ENCODE measurements around the gene CDK5R1.

The CDK5R1 gene

GRCh38 chr17:32494621-32495358 is 8.0 kb downstream of the CDK5R1 start:
- no peak for DNase-seq

GRCh38 chr17:32495359-32496231 is 8.8 kb downstream of the CDK5R1 start:
- no peak for DNase-seq

- no peak for DNase-seq
These were observed 9.7 kb downstream of the CDK5R1 start for GRCh38 chr17:32496395-32497073.

GRCh38 chr17:32497431-32498205 is 10.8 kb downstream of the CDK5R1 start:
- no peak for DNase-seq

- no peak for DNase-seq
These were observed 11.6 kb downstream of the CDK5R1 start for GRCh38 chr17:32498391-32498790.

- DNase-seq = no peak
These were observed 15.2 kb downstream of the CDK5R1 start for GRCh38 chr17:32502013-32502412.

GRCh38 chr17:32502710-32503109 is 15.9 kb downstream of the CDK5R1 start:
- no peak for DNase-seq

- peak in 1 of 2 donors; percentile 29 for DNase-seq
These were observed 16.7 kb downstream of the CDK5R1 start for GRCh38 chr17:32503251-32504165.

GRCh38 chr17:32504166-32504990 is 17.6 kb downstream of the CDK5R1 start:
- no peak for DNase-seq

- no peak for DNase-seq
These were observed 22.1 kb downstream of the CDK5R1 start for GRCh38 chr17:32508926-32509325.

- no peak for DNase-seq
These were observed 23.7 kb downstream of the CDK5R1 start for GRCh38 chr17:32510466-32510865.

GRCh38 chr17:32512328-32512727 is 25.5 kb downstream of the CDK5R1 start:
- no peak for DNase-seq

- DNase-seq = no peak
These were observed 26.8 kb downstream of the CDK5R1 start for GRCh38 chr17:32513579-32513978.

GRCh38 chr17:32514606-32515005 is 27.8 kb downstream of the CDK5R1 start:
- DNase-seq = no peak

- DNase-seq = no peak
These were observed 29.0 kb downstream of the CDK5R1 start for GRCh38 chr17:32515677-32516383.

GRCh38 chr17:32516450-32516849 is 29.7 kb downstream of the CDK5R1 start:
- DNase-seq = no peak

- no peak for DNase-seq
These were observed 30.3 kb downstream of the CDK5R1 start for GRCh38 chr17:32516940-32517701.

- no peak for DNase-seq
These were observed 31.2 kb downstream of the CDK5R1 start for GRCh38 chr17:32517982-32518381.

- no peak for DNase-seq
These were observed 31.9 kb downstream of the CDK5R1 start for GRCh38 chr17:32518646-32519227.

Data from activated CD4-positive, alpha-beta T cell treated with anti-CD3 and anti-CD28 coated beads for 4 hours (primary cell).